SK-N-MC (cell line): ENCODE results near the gene PIM3.

Experiments
- EZH2 ChIP-seq: fragments of 200-600 bp; sonication (generic); IDR thresholded peaks from one replicate; pipeline ENCODE4 v1.6.1; 2017; ENCODE audit warnings: antibody characterized with exemption
- POLR2AphosphoS5 ChIP-seq: IDR thresholded peaks from 2 replicates; pipeline ENCODE4 v1.6.1; 2012; ENCODE audit warnings: mild to moderate bottlenecking, low read depth, low read length, borderline replicate concordance

DNA sequence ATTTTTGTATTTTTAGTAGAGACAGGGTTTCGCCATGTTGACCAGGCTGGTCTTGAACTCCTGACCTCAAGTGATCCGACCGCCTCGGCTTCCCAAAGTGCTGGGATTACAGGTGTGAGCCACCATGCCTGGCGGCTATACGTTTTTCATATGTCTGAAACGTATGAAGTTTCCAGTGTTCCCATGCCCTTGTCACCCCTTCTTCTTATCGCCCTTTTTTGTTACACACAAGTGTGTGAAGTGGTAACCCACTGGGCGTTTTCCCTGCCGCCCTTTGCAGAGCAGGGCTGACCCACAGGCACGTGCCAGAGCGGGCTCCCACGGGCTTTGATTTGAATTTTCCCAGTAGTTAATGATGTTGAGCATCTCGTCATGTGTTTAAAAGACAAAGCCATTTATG is 17.0 kb downstream of the PIM3 start:
- TF ChIP-seq POLR2AphosphoS5 (no peak), EZH2 (no peak)
